Lower leg skin (tissue), 4 donors: Measurements from ENCODE around the gene THAP5. TPM values are rescaled to one million over a fixed set of nuclear protein-coding genes. Genes with fewer than 3 reads are reported as not detected.
"Not testable (repeated sequence)": the region's sequence is repeated elsewhere in the genome, so short reads cannot be mapped to it uniquely, and the experiment has no call there.

Experiments
- DNase-seq, 2 donors: peaks; one replicate each; pipeline ENCODE4 v3.0.0-alpha.2; 2019; ENCODE audit warnings: low spot score in 2 of 2
- H3K4me3 ChIP-seq: fragments of 200-600 bp; sonication (generic); 2 replicates; pipeline ENCODE4 v1.5.1; 2017; ENCODE audit warnings: mild to moderate bottlenecking, low read depth; ENCODE audit not compliant: poor library complexity, severe bottlenecking
- POLR2A ChIP-seq, 2 donors: fragments of 450-650 bp; IDR thresholded peaks; one replicate each; pipeline ENCODE4 v1.6.1; 2016 to 2017; ENCODE audit warnings: antibody characterized with exemption in 2 of 2, mild to moderate bottlenecking in 1 of 2, moderate library complexity in 1 of 2
- WGBS, 2 donors: methylation state at CpG; one replicate each; pipeline ENCODE4 v1.1.5; 2018; 5-methylcytosine and 5-hydroxymethylcytosine counted together
- intact Hi-C: fragments of 100-400 bp; cut with DNase I; formaldehyde crosslinking; loops from one replicate; pipeline ENCODE4 v1.15.0; 2023; ENCODE audit warnings: low total_unique reads
- total RNA-seq, 4 donors: library from RNA; depleted of rRNA; stranded (reverse); fragments of >200 nt; gene quantifications; one replicate each; pipeline ENCODE4 v1.1.0, GENCODE V29; 2016
- TF ChIP-seq, protein P1 (sequence below), 3 donors: fragments of 450-650 bp; IDR thresholded peaks; one replicate each; pipeline ENCODE4 v1.5.1; 2016; ENCODE audit warnings: antibody characterized with exemption in 3 of 3, mild to moderate bottlenecking in 3 of 3, moderate library complexity in 2 of 3

THAP5 gene
- total RNA-seq, 4 donors from 2014 or later, result 16.8 to 31.3 (median 20.3) TPM

DNA sequence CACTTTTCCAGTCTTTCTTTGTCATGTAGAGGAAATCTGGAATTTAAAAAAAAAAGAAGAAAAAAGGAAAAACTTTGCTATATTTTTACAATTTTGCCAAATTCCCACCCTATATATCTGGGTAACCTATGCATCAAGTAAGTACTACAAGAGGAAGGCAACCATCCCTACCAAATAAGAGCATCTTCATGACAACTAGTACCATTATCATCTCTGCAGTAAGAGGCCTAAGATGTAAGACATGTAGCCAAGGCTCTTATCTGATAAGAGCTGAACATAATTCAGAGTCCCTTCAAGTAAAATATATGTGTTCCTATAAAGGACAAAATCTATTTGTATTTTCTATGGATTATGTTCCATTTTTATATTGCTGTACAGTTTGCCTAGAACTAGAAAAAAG is 3.5 kb downstream of the THAP5 start:
- intact Hi-C loops, result no loop called here
- no peak for TF ChIP-seq POLR2A (IDR thresholded peaks at IDR 0.05)
- TF ChIP-seq, protein P1, sequence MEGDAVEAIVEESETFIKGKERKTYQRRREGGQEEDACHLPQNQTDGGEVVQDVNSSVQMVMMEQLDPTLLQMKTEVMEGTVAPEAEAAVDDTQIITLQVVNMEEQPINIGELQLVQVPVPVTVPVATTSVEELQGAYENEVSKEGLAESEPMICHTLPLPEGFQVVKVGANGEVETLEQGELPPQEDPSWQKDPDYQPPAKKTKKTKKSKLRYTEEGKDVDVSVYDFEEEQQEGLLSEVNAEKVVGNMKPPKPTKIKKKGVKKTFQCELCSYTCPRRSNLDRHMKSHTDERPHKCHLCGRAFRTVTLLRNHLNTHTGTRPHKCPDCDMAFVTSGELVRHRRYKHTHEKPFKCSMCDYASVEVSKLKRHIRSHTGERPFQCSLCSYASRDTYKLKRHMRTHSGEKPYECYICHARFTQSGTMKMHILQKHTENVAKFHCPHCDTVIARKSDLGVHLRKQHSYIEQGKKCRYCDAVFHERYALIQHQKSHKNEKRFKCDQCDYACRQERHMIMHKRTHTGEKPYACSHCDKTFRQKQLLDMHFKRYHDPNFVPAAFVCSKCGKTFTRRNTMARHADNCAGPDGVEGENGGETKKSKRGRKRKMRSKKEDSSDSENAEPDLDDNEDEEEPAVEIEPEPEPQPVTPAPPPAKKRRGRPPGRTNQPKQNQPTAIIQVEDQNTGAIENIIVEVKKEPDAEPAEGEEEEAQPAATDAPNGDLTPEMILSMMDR (IDR thresholded peaks at IDR 0.05), result no peak
- H3K4me3 ChIP-seq, result no peak overlapping the region
- DNase-seq, result no peak

DNA sequence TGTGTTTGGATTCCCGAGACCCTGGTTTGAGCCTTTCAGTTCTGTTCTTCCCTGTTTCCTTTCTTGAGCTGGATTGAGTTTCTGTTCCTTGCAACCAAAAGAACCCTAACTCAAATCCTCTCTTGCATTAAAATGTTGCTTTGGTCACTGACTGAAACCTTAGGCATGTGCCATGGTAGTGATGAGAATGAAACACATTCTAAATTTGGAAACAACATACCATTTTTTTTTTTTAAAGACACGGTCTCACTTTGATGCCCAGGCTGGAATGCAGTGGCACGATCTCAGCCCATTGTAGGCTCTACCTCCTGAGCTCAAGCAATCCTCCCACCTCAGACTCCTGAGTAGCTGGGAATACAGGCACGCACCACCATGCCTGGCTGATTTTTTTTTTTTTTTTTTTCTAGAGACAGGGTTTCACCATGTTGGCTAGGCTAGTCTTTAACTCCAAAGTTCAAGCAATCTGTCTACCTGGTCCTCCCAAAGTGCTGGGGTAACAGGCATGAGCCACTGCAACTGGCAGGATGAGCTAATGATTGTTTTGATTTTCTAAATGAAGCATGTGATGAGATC is 8.4 kb downstream of the THAP5 start:
- DNase-seq, result no peak
- intact Hi-C loops, result no loop called here
- no peak overlapping the region for H3K4me3 ChIP-seq
- WGBS, 2 donors, result 91 to 96% methylated on average over 4 of the region's 4 CpGs
- TF ChIP-seq, protein P1 (IDR thresholded peaks at IDR 0.05), result no peak
- TF ChIP-seq POLR2A (IDR thresholded peaks at IDR 0.05), result no peak

DNA sequence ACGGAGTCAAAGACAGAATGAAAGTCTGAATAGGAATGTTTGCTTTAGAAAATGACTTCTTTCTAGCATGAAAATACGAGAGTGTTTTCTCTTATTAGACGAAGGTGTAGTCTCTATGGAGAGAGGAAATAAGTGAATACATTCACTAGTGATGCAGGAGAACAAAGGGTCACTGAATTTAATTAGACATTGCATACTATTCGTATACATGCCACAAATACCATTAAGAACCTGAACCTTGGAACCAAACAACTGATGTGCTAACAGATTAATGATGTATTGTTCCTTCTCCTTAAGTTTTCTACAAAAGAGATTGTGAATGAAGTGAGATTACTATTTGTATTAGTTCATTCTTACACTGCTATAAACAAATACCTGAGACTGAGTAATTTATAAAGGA is 10.3 kb downstream of the THAP5 start:
- TF ChIP-seq, protein P1 (IDR thresholded peaks at IDR 0.05), result no peak
- no peak for TF ChIP-seq POLR2A (IDR thresholded peaks at IDR 0.05)
- no peak for DNase-seq
- intact Hi-C loops, result no loop called here
- 91 to 94% methylated on average over 4 of the region's 4 CpGs for WGBS, 2 donors
- H3K4me3 ChIP-seq, result no peak overlapping the region

DNA sequence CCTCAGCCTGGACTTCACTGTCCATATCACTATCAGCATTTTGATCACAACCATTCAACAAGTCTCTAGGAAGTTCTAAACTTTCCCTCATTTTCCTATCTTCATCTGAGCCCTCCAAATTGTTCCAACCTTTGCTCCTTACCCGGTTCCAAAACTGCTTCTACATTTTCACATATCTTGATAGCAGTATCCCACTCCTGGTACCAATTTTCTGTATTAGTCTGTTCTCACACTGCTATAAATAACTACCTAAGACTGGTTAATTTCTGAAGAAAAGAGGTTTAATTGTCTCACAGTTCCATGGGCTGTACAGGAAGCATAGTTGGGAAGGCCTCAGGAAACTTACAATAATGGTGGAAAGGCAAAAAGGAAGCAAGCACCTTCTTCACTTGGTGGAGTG is 11.9 kb downstream of the THAP5 start:
- H3K4me3 ChIP-seq, result no peak overlapping the region
- TF ChIP-seq, protein P1 (IDR thresholded peaks at IDR 0.05), result no peak
- 97 to 100% methylated on average over 1 of the region's 1 CpG for WGBS, 2 donors
- intact Hi-C loops, result no loop called here
- DNase-seq, result no peak

DNA sequence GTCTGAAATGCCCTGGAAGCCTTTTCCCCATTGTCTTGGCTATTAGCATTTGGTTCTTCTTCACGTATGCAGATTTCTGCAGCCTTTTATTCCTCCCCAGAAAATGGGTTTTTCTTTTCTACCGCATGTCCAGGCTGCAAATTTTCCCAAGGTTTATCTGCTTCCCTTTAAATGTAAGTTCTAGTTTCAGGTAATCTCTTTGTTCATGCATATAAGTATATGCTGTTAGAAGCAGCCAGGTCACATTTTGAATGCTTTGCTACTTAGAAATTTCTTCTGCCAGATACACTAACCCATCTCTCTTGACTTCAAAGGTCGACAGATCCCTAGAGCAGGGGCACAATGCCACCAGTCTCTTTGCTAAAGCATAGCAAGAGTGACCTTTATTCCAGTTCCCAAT is 12.3 kb downstream of the THAP5 start:
- H3K4me3 ChIP-seq, result no peak overlapping the region
- no peak for TF ChIP-seq POLR2A (IDR thresholded peaks at IDR 0.05)
- TF ChIP-seq, protein P1 (IDR thresholded peaks at IDR 0.05), result no peak
- WGBS, 2 donors, result 90 to 93% methylated on average over 3 of the region's 3 CpGs
- intact Hi-C loops, result no loop called here
- no peak for DNase-seq

DNA sequence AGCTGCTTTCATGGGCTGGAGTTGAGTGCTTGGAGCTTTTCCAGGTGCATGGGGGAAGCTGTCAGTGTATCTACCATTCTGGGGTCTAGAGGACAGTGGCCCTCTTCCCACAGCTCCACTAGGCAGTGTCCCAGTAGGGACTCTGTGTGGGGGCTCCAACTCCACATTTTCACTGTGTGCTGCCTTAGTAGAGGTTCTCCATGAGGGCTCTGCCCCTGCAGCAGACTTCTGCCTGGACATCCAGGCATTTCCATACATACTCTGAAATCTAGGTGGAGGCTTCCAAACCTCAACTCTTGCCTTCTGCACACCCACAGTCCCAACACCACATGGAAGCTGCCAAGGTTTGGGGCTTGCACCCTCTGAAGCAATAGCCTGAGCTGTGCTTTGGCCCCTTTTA is 12.8 kb downstream of the THAP5 start:
- intact Hi-C loops, DNase-seq, H3K4me3 ChIP-seq: not testable (repeated sequence)

DNA sequence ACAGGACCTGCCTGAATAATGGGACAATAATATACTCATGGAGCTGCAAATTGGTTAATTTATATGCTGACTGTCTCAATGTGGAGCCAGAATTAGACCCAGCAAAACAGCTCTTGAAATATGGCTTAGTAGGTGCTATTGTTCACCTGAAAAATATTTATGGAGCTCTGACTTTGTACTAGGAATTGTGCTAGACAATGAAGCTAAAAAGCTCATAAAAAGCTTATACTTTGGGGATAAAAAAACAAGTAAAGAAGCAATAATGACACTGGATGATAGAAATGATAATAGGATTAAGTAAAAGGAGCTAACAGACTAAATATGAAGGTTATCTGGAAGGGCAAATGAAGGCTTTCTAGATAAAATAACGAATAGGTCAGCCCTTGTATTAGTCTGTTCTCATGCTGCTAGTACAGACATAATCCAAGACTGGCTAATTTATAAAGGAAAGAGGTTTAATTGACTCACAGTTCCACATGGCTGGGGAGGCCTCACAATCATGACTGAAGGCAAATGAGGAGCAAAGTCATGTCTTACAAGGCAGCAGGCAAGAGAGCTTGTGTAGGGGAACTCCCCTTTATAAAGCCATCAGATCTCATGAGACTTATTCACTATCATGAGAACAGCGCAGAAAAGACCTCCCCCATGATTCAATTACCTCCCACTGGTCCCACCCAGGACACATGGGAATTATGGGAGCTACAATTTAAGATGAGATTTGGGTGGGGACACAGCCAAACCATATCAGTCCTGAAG is 21.2 kb downstream of the THAP5 start:
- 91 to 94% methylated on average over 2 of the region's 2 CpGs for WGBS, 2 donors
- not testable (repeated sequence) for DNase-seq

More for the DNA sequence above, 21.2 kb downstream of the THAP5 start:
- intact Hi-C loops, H3K4me3 ChIP-seq: not testable (repeated sequence)
